GM12892 (cell line): Measurements from ENCODE around the gene GLIPR1L2.
A peak's percentile ranks its signal among the peaks of the same experiment; 100 is the strongest.

ENCODE experiments used
- DNase-seq: peaks from one replicate; pipeline ENCODE4 v3.0.0; 2011; ENCODE audit not compliant: insufficient read length
- FAIRE-seq: peaks from 2 replicates; lab custom pipeline; 2011; peaks lifted over from hg19 to GRCh38; lab: Jason Lieb, UNC
- POLR2A ChIP-seq: IDR thresholded peaks from 2 replicates; pipeline ENCODE4 v1.6.1; 2011; ENCODE audit warnings: low read depth, low read length, control low read depth
- POLR2AphosphoS5 ChIP-seq: IDR thresholded peaks from 2 replicates; pipeline ENCODE4 v1.6.1; 2011; ENCODE audit warnings: low read depth, low read length, control low read depth
- TAF1 ChIP-seq: IDR thresholded peaks from 2 replicates; pipeline ENCODE4 v1.6.1; 2011; ENCODE audit warnings: low read depth, mild to moderate bottlenecking, control low read depth, low read length, borderline replicate concordance

The GLIPR1L2 gene

DNA sequence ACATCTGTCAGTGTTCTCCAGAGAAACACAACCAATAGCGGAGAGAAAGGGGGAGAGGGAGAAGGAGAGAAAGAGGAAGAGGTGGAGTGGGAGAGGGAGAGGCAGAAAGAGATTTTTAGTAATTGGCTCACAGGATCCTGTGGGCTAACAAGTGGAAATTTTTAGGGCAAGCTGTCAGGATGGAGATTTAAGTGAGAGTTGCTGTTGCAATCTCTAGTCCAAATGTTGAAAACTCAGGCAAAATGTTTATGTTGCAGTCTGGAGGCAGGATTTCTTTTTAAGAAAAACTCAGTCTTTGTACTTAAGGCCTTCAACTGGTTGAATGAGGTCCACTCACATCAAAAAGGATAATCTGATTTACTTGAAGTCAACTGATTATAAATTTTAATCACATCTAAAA is 12.5 kb upstream of the GLIPR1L2 start:
- TF ChIP-seq TAF1 (no peak), POLR2AphosphoS5 (no peak), POLR2A (no peak)
- no peak for FAIRE-seq
- DNase-seq = no peak

DNA sequence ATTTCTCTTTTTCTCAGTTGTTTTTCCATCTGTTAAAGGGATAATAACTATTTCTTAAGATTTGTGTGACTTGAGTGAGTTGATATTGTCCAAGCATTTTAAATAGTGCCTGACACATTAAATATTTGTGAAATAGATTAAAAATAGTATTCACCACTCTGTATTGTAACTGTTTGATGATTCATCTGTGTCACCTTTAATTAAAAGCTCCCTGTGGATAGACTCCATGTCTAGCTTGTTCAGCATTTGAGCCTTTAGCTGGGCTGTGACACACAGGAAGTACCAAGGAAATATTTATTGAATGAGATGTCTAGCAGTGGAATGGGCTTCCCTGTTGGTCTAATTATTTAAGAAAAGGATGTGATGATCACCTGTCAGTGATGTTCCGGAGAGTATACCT is 1.8 kb upstream of the GLIPR1L2 start:
- DNase-seq = no peak
- no peak for TF ChIP-seq POLR2A
- no peak for TF ChIP-seq TAF1
- no peak for TF ChIP-seq POLR2AphosphoS5
- peak; percentile 30 for FAIRE-seq

DNA sequence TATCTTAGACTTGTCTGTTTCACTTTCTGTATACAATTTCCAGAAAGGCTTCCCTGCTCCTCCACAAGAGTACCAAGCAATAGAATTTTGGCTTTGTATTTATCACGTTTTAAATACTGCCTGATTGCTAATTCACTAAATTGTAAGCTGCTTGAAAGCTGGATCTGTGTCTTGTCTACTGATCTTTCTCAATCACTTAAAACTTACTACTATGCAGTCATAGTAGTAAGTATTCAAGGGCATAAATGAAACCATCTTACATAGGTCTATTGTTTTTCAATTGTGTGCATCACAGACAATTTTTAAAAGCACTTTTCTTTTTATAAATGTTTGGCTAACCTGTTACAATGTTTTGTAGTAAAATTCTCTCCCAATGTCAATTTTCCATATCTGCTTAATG is 1.2 kb upstream of the GLIPR1L2 start:
- no peak for FAIRE-seq
- TF ChIP-seq POLR2AphosphoS5 = no peak
- no peak for TF ChIP-seq POLR2A
- no peak for TF ChIP-seq TAF1
- no peak for DNase-seq

DNA sequence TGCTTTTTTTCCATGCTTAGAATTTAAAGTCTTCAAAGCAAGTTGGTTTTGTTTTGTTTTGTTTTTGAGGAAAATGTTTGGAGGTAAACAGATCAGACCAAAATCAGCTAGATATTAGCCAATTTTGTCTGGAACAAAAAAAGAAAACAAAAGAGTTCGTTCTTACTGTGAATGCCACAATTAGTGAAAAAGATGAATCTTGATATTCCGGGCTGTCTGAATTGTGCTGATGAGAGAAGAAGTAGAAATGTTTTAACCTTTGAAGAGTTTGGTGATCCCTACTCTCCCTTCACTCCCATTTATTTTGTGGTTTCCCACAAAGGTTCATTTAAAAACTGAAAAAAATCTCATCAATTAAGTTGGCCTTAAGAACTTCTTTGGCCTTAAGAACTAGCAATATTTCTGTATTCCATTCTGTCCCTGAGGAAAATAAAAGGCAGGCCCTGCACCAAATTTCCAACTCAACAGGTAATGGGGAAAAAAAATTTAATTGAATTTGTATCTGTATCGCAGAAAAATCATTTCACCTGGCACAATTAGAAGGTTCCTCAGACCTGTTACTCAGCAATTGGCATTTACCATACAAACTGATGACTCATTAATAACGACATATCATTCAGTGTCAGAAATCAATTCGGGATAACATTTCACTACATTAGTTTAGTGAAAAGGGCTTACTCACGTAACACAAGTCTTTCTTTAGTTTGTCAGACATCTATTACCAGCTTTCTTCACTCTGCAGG is 562 bp upstream of the GLIPR1L2 start:
- FAIRE-seq (no peak), DNase-seq (no peak)
- TF ChIP-seq POLR2A (no peak), POLR2AphosphoS5 (no peak), TAF1 (no peak)

DNA sequence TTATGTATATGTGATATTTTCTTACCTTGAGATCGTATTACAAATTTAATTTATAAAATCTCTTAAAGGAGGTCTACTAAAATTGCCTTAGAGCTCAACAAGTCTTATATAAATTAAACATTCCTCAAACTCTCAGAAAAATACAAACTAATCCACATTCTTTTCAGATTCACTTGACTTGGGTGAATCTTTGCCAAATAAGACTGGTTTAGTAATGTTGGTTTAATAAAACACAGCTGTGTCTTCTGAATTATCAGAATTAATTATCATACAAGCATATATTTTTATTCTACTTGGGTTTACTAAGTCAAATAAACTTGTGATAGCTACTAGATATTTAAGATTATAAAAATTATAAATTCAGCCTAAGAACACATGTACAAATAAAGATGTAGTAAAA is 13.3 kb downstream of the GLIPR1L2 start:
- DNase-seq (no peak), FAIRE-seq (no peak)
- no peak for TF ChIP-seq TAF1
- no peak for TF ChIP-seq POLR2A
- no peak for TF ChIP-seq POLR2AphosphoS5

DNA sequence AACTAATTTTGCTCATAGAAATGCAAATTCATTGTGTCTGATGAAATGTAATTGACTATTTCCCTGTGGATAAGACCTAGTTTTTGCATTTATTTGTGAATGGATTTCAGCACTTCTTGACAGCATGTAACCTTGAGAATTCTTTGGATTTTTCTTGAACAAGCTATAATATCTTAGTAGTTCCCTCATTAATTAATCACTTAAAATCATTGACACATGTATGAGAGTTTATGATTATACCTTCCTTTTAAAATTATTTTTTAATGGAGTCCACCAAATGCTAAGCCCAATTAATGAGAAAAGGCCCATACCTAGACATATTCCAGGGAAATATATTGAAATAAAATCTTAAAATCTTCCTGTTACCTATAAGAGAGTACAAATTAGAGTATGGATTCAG is 16.8 kb downstream of the GLIPR1L2 start:
- FAIRE-seq (no peak), DNase-seq (no peak)
- TF ChIP-seq POLR2A (no peak), POLR2AphosphoS5 (no peak), TAF1 (no peak)

DNA sequence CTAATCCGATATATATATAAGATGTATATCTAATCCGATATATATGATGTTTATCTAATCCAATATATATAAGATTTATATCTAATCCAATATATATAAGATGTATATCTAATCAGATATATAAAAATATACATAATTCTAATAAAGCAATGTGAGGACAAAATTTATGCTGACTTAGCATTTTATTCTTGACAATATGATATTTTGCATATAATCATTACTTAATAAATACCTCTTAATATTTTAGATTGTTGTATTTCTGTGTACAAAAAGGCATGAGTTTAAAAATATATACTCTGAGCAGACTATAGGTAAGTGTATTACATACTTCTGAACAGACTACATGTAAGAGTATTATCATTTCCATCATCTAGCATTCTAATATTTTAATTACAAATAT is 18.9 kb downstream of the GLIPR1L2 start:
- FAIRE-seq (no peak), DNase-seq (no peak)
- TF ChIP-seq POLR2A (no peak), TAF1 (no peak), POLR2AphosphoS5 (no peak)

DNA sequence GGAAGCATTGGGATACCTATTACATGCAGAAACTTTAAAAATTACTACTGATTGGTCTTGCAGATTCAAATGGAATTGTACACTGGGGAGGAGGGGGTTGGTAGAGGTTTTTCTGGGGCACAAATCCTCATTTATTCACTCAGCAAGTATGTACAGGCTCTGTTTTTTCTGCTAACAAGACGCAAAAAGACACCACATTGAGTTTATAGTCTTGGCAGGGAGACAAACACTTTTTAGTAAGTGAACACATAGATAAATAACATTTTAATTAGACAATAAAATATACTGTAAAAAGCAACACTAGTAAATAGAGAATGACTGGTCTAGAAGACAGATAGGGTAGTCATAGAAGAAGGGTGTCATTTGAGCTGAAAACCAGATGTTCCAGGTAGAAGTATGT is 23.8 kb downstream of the GLIPR1L2 start:
- DNase-seq (no peak), FAIRE-seq (no peak)

DNA sequence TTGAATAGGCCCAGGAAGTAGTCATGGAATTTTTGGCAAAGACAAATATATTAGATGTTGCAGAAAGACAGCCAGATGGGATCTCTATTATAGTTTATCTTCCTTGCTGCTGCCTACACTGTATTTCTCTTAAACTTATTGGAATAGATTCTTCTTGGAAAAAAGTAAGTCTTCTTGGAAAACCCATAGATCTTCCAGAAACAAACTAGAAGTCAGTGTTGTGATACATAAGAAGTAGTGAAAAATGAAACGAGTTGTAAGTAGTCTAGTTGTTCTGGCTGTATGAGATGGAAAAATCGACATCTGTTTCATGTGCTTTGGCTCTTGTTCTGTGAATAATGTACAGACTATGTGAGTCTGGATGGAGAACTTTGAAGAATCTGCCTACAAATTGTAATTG is 29.0 kb downstream of the GLIPR1L2 start:
- TF ChIP-seq POLR2A = no peak
- no peak for TF ChIP-seq TAF1
- TF ChIP-seq POLR2AphosphoS5 = no peak
- DNase-seq = no peak
- no peak for FAIRE-seq

More for the DNA sequence above, 23.8 kb downstream of the GLIPR1L2 start:
- no peak for TF ChIP-seq POLR2AphosphoS5
- TF ChIP-seq TAF1 = no peak
- no peak for TF ChIP-seq POLR2A

DNA sequence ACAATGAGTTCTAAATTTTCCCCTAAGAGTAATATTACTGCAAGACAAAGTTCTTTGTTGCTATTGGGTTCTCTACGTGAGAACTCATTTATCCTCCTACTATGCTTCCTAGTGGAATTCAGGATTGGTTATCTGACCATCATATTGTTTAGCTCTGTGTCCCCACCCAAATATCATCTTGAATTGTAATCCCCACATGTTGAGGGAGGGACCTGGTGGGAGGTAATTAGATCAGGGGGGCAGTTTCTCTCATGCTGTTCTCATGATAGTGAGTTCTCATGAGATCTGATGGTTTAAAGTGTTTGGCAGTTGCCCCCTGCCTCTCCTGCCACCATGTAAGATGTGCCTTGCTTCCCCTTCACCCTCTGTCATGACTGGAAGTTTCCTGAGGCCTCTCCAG is 36.6 kb downstream of the GLIPR1L2 start:
- DNase-seq (no peak), FAIRE-seq (no peak)
- no peak for TF ChIP-seq POLR2A
- TF ChIP-seq POLR2AphosphoS5 = no peak
- no peak for TF ChIP-seq TAF1

DNA sequence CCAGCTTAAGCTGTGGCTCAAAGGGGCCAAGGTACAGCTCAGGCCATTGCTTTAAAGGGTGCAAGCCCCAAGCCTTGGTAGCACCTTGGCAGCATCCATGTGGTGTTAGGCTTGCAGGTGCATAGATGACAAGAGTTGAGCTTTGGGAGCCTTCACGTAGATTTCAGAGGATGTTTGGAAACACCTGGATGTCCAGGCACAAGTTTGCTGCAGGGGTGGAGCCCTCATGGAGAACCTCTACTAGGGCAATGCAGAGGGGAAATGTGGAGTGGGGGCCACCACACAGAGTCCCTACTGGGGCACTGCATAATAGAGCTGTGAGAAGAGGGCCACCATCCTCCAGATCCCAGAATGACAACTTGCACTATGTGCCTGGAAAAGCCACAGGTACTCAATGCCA is 37.9 kb downstream of the GLIPR1L2 start:
- TF ChIP-seq TAF1 (no peak), POLR2AphosphoS5 (no peak), POLR2A (no peak)
- FAIRE-seq (no peak), DNase-seq (no peak)

DNA sequence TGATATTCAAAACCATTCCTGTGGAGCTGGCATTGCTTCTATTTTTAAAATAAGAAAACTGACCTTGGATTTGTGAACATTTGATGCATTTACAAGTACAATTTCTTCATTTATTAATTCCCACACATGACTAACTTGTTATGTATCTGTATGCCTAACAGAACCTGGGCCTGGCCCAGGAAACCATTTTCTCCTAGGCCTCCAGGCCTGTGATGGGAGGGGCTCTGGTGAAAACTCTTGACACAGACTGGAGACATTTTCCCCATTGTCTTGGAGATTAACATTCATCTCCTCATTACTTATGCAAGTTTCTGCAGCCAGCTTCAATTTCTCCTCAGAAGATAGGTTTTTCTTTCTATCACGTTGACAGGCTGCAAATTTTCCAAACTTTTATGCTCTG is 42.0 kb downstream of the GLIPR1L2 start:
- FAIRE-seq (no peak), DNase-seq (no peak)

DNA sequence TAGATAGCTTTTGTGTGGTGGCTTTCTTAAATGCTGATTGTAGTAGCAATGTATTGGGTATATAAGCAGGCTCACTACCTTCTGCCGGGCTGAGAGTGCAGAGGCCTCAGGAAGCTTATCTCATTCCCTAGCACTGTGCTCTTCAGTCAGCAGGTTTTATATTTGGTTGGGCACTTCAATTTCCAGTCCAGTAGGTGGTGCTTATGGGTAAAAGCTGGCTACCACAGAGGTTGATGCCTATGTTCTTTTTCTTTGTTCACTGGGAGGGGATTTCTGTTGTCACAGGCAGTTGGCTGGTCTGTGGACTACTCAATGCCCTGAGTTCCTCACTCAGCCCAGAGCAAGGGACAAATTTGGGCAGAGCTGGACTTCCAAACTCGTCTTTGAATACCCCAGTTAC is 46.7 kb downstream of the GLIPR1L2 start:
- FAIRE-seq (no peak), DNase-seq (no peak)
- TF ChIP-seq POLR2AphosphoS5 (no peak), TAF1 (no peak), POLR2A (no peak)

More for the DNA sequence above, 42.0 kb downstream of the GLIPR1L2 start:
- no peak for TF ChIP-seq POLR2AphosphoS5
